NB4 (cell line): ENCODE measurements around the gene CIITA.

Source experiments
- MYC ChIP-seq: IDR thresholded peaks from 2 replicates; pipeline ENCODE4 v1.6.1; 2011; ENCODE audit warnings: low read depth, low read length
- POLR2A ChIP-seq: IDR thresholded peaks from 2 replicates; pipeline ENCODE4 v1.6.1; 2011; ENCODE audit warnings: mild to moderate bottlenecking; ENCODE audit not compliant: insufficient read length; ENCODE audit errors: extremely low read depth
- TF ChIP-seq, protein P1 (sequence below): IDR thresholded peaks from one replicate; pipeline ENCODE4 v1.5.1; 2012; ENCODE audit warnings: low read depth, low read length
- TF ChIP-seq, protein P2 (sequence below): IDR thresholded peaks from 2 replicates; pipeline ENCODE4 v1.6.1; 2011; ENCODE audit warnings: low read depth, low read length

DNA sequence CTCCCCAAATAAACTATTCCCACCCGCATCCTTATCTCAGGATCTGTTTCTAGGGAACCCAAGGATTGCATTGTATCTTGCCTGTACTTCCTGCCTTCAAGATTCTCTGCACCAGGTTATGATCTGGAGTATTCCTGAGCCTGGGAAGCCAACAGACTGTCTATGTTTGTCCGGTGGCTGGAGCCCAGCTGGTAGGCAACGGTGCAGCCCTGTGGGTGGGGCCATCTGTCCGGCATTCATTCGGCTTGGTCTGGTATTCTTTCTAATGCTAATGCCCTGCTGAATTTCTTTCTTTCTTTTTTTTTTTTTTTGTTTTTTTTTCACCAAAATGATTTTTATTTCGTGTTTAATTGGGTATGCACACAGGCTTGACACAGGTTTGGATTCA is 37.7 kb upstream of the CIITA start:
- TF ChIP-seq, protein P1, sequence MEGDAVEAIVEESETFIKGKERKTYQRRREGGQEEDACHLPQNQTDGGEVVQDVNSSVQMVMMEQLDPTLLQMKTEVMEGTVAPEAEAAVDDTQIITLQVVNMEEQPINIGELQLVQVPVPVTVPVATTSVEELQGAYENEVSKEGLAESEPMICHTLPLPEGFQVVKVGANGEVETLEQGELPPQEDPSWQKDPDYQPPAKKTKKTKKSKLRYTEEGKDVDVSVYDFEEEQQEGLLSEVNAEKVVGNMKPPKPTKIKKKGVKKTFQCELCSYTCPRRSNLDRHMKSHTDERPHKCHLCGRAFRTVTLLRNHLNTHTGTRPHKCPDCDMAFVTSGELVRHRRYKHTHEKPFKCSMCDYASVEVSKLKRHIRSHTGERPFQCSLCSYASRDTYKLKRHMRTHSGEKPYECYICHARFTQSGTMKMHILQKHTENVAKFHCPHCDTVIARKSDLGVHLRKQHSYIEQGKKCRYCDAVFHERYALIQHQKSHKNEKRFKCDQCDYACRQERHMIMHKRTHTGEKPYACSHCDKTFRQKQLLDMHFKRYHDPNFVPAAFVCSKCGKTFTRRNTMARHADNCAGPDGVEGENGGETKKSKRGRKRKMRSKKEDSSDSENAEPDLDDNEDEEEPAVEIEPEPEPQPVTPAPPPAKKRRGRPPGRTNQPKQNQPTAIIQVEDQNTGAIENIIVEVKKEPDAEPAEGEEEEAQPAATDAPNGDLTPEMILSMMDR: no peak
- TF ChIP-seq, protein P2, sequence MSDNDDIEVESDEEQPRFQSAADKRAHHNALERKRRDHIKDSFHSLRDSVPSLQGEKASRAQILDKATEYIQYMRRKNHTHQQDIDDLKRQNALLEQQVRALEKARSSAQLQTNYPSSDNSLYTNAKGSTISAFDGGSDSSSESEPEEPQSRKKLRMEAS: no peak
- no peak for TF ChIP-seq POLR2A
- TF ChIP-seq MYC: no peak
